GM21526 (cell line): Measurements from ENCODE around the gene FBXO42.

ENCODE experiments used
- ATAC-seq: cut with Tn5 transposase; IDR thresholded peaks from one replicate; pipeline ENCODE4 v1.9.1; 2021; ENCODE audit warnings: moderate library complexity; ENCODE audit not compliant: unreplicated experiment, low FRiP score

Gene FBXO42

DNA sequence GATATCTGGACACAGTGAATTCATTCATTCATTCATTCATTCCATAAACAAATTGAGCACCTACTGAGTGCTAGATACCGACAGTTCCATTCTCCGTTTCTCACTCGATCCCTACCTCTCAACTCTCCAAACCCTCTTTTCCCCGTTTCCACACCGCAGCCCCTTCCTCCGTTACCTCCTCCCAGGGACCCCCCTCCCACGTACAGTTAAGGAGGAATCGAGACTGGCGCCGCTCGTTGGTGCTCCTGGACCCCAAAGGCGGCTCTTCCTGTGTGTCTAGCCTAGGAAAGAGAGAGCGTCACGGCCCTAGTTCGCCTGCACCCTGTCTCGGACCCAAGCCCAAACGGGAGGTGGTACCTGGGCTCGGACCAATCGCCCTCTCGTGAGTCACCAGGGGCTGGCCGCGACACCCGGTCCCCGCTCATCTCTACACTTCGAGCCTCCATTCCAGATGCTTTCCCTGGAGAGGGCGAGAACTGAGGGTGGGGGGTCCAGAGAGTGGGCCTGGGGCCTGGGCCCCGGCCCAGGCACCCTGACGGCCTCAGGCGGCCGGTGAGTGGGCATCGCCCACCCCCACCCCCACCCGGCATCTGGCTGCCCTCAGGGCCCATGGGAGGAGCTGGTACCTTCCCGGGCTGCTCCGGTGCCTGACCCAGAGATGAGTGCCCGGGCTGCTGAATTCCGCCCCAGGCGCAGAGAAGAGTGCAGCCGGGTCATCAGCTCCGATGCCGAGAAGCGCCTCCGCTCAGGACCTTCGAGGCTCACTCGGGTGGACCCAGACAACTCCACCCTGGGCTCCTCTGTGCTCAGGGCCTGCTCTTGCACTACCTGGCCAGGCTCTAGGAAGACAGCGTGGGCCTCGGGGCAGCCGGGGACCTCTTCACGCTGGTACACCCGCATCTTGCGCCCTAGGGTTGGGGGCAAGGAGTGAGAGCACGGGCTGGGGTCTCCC, 144.7 kb downstream of the FBXO42 start:
- no peak for ATAC-seq

DNA sequence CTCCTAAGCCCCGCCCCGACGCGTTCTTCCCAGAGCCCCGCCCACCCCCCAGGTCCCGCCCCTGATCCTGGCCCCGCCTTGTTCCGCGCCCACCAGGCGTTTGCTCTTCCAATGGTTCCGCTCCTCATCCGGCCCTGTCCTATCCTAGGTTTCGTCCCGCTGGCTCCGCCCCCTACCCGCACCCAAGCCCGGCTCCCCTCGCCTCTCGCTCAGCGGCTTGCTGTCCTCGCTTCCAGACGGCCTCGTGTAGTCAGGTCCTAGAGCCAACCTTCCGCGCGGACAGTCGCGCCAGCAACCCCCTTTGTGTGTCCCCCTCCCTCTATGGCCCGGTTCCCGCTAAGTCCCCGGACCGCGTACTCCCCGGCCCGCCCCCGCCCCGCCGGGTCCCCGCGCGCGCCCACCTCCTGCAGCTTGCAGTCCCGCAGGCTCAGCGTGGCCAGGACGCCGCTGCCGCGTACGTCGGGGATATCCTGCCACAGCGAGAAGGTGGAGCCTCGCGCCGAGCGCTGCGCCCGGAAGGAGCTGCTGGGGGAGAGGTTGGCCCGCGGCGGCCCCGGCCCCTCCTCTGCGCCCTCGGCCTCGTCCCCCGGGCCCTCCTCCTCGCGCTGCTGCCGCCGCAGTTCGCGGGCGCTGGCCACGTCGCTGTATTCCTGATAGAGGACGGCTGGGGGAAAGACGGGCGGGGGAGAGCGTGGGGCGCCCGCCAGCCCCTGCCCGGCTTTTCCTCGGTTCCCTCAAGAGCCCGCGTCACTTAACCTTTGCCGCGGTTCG, 145.5 kb downstream of the FBXO42 start:
- ATAC-seq, result peak; percentile 58

DNA sequence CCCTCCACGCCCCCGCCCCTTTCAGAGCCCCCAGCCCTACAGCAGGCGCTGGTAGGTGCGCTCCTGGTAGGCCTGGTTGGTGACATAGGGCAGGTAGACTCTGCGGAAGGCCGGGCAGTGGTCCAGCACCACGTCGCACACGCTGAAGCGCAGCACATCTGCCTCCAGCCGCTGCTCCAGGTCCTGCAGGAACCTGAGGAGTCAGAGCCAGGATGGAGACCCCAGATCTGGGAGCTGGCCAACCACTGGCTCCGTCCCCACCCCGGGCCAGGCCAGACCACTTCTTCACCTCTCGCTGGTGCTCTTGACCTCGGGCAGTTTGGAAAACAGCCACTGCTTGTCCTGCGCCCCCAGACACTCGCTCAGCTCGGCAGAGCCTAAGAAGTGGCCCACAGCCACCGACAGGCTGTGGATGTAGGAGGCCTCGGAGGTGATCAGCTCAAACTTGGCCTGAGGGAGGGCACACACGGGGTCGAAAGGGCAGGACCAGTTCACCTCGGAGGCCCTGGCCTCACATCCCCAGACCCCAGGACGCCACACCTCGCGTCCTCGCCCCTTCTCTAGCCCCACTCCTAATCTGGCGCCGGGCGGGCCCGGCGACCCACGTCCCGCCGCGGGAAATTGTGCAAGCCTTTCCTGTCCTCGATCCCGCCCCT, 146.3 kb downstream of the FBXO42 start:
- peak; percentile 12 for ATAC-seq

DNA sequence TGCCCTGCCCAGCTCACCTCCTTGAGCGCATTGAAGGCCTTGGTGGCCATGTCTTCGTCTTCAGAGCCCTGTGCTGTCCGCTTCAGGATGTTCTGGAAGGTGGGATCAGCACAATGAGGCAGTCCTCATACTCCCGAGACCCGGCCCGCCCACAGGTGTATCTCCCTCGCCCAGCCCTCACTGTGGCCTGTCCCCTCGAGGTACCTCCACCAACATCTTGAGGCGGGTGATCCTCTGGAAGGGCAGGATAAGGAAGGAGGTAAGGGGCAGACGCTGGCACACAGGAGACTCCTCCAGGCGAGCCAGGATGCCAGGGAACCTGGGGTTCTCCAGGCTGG, 147.0 kb downstream of the FBXO42 start:
- ATAC-seq, result no peak

DNA sequence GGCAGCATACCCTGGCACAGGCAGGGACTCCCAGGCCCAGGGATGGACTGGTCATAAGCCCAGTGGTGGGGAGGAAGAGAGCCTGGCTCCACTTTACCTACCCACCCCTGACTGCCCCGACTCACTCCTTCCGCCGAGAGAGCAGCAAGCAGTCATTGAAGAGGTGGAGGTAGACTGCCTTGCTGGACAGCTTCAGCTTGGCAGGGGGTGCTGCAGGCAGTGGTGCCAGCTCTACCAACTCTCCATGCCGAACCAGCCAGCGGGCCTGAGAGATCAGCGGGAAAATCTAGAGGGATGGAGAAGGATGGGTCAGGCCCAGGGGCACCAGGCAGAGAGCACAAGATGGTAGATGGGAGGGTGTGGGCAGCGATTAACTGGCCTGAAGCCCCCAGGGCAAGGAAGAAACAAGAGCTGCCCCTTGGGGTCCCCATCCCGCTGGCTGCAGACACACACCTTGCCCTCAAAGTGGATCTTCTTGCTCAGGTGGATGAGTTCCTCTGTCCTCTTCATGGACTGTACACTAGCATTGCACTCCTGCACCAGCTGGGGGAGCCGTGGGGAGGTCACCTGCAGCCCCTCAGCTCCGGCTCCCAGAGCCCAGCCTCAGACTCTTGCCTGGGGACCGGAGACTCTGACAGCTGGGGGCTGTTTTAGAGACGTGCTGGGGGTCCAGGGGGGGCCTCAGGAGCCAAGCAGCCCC, 147.5 kb downstream of the FBXO42 start:
- no peak for ATAC-seq

DNA sequence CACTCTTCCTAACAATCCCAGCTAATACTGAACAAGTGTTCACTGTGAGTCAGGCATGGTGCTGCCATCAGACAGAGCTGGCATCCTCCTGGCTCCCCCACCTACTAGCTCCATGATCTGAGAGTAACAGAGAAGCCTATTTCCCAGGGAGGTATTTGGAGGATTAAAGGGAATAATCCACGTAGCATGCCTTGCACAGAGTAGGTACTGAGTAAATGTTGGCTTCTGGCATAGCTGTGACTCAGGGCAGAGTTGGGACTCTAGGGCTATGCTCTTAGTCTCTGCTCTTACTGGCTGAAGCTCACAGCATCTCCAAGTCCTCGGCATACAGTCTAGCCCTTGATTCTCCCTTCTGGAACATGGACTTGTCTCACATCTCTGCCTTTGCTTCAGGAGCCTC, 148.1 kb downstream of the FBXO42 start:
- no peak for ATAC-seq

DNA sequence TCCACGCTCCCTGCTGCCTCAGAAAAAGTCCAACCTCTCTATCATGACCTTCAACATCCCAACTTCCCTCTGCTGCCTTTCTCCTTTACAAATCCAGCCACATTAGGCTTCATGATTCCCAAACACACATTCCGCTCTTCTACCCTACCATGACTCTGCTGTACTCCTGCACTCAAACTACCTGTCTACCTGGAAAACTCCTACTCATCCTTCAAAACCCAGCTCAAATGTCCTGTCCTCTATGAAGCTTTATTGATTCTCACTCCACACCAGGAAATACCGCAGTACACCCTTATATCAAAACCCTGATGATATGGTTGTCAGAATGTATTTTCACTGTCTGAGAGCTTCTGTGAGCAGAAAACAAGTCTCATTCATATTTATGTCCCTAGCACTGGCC, 148.7 kb downstream of the FBXO42 start:
- no peak for ATAC-seq

DNA sequence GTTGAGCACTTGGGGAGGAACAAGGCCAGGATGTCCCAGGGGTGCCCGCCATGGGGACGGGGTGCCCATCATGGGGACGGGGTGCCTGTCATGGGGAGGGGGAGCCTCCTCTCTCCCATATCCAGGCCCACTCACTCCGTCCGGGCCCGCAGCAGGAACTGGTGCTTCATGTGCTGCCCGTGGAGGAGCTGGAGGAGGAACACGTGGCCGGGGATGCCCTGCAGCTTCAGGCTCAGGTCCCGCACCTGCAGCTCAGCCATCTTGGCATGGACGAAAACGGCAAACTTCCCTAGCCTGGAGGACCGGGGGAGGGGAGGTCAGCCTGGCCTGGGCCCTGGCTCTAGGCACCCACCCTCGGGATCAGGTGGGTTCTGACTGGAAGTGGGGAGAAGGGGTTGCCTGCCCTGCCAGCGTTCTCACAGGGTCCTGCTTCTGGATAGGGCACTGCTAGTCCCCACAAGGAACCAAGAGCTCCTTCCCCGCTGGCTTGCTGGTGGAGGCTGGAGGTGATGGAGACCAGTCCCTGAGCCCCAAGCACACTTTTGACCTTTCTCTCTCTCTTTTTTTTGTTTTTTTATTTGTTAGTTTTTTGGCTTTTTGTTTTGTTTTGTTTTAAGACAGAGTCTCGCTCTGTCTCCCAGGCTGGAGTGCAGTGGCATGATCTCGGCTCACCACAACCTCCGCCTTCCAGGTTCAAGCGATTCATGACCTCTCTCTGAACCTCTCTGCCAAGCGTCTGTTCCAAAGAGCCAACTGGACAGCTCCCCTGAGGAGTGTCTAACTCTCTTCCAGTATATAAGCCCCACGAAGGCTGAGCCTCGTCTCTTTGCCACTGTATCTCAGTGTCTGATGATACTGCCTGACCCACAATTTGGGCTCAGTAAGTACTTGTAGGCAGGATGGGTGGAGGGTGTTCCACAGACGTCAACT, 149.7 kb downstream of the FBXO42 start:
- no peak for ATAC-seq

DNA sequence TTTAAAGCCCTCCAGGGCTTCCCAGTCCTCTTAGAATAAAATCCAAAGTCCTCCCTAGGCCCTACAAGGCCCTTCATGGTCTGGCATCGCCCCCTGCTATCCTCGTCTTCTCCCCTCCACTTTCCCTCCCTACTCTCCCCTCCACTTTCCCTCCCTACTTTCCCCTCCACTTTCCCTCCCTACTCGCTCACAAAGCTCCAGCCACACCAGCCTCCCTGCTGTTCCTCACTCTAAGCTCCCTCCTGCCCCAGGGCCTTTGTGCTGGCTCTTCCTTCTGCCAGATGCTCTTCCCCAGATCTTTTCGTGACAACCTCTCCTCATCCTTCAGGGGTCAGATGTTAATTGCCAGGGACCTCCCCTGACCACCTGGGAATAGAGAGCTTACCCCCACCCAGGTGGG, 152.6 kb downstream of the FBXO42 start:
- ATAC-seq, result no peak

DNA sequence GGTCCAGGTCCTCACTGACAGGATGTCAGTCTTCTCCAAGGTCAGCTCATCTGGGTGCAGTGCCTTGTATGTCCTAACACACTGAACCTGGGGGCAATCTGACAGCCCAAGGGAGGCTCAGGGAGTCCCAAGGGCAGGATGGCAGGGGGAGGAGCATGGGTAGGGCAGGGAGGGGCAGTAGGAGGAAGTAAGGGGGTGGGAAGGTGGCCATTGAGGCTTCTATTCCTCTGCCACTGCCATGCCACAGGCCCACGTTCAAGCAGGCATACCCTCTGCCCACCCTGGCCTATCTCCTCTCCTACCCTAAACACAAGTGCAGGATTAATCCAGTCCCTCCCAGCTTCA, 153.2 kb downstream of the FBXO42 start:
- ATAC-seq, result no peak

DNA sequence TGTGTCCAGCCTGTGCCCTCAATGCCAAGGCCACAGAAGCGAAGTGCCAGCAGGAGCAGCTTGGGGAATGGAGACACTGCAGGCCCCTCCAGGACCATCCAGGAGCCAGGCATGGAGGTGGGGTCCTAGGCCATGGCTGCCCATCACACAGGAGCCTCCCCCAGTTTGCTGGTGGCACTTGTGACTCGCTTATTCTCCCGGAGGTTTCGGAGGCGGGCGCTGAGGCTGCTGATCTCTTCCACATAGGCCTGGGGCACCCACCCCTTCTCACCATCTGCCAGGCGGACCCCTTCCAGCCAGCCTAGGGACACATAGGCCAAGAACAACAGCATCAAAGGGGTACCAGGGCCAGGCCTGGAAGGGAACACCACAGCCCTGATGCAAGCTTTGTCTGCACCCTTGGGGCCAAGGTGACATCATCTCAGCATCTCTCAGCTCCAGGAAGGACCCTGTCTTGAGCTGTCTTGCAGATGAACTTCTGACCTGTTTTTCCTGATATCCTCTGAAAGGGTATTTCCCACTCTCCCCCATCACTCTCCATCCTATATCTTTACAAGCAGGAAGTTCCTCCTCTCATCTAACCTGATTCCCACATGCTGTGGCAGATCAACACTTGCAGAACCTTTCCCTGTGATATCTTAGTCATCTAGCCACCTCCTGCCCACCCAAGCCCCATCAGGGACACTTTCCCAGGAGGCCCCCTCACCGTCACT, 153.7 kb downstream of the FBXO42 start:
- no peak for ATAC-seq

DNA sequence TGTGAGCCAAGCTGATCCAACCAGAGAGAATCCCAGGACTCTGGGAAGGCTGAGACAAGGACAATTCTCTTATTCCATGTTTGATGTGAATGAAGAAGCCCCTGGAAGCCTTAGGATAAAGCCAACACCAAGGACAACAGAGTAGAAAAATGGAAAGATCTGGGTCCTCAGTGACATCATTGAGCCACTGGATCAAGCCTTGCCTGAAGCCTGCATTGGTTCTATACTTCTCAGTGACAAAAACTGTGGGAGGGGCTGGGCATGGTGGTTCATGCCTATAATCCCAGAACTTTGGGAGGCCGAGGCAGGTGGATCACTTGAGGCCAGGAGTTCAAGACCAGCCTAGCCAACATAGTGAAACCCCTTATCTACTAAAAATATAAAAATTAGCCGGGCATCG, 155.4 kb downstream of the FBXO42 start:
- ATAC-seq, result no peak
